GM12891 (cell line): ENCODE data around the gene ZNF674.
"Not testable (repeated sequence)": the region's sequence is repeated elsewhere in the genome, so short reads cannot be mapped to it uniquely, and the experiment has no call there.

Experiments
- DNase-seq: peaks from one replicate; pipeline ENCODE4 v3.0.0; 2011; ENCODE audit warnings: low spot score; ENCODE audit not compliant: insufficient read length
- FAIRE-seq: peaks from 2 replicates; lab custom pipeline; 2011; peaks lifted over from hg19 to GRCh38; lab: Jason Lieb, UNC
- PAX5 ChIP-seq: IDR thresholded peaks from 2 replicates; pipeline ENCODE4 v1.6.1; 2011; ENCODE audit warnings: low read length, moderate library complexity, mild to moderate bottlenecking; ENCODE audit not compliant: insufficient read depth, severe bottlenecking
- POLR2A ChIP-seq: IDR thresholded peaks from 2 replicates; pipeline ENCODE4 v1.6.1; 2011; ENCODE audit warnings: low read depth, low read length, control low read depth
- POLR2AphosphoS5 ChIP-seq: IDR thresholded peaks from 2 replicates; pipeline ENCODE4 v1.6.1; 2011; ENCODE audit warnings: low read depth, low read length, control low read depth
- POU2F2 ChIP-seq: IDR thresholded peaks from 2 replicates; pipeline ENCODE4 v1.6.1; 2011; ENCODE audit warnings: low read depth, mild to moderate bottlenecking, control low read depth, low read length, moderate library complexity
- SPI1 ChIP-seq: IDR thresholded peaks from 2 replicates; pipeline ENCODE4 v1.6.1; 2011; ENCODE audit warnings: low read depth, low read length, control low read depth
- TAF1 ChIP-seq: IDR thresholded peaks from 2 replicates; pipeline ENCODE4 v1.6.1; 2011; ENCODE audit warnings: low read depth, low read length, control low read depth

ZNF674 gene

GRCh38 chrX:46569621-46570020 lies 24.4 kb upstream of the ZNF674 start:
- no peak for FAIRE-seq
- no peak for TF ChIP-seq TAF1
- no peak for TF ChIP-seq PAX5
- TF ChIP-seq POLR2A: no peak
- TF ChIP-seq POU2F2: no peak
- TF ChIP-seq SPI1: no peak
- no peak for TF ChIP-seq POLR2AphosphoS5
- no peak for DNase-seq

GRCh38 chrX:46567388-46567787 lies 22.2 kb upstream of the ZNF674 start:
- DNase-seq: no peak
- TF ChIP-seq TAF1 (no peak), PAX5 (no peak), POLR2AphosphoS5 (no peak), SPI1 (no peak), POLR2A (no peak)
- no peak for FAIRE-seq

- peak; percentile 35 for DNase-seq
- FAIRE-seq: peak; percentile 97
- TF ChIP-seq SPI1 (peak; percentile 81), PAX5 (no peak), POLR2A (no peak), POLR2AphosphoS5 (no peak), TAF1 (no peak), POU2F2 (no peak)
Observed at GRCh38 chrX:46561824-46562657, 16.8 kb upstream of the ZNF674 start.

GRCh38 chrX:46559062-46559461 lies 13.8 kb upstream of the ZNF674 start:
- no peak for TF ChIP-seq POLR2AphosphoS5
- no peak for TF ChIP-seq SPI1
- TF ChIP-seq PAX5: no peak
- no peak for TF ChIP-seq POU2F2
- no peak for TF ChIP-seq POLR2A
- no peak for TF ChIP-seq TAF1

GRCh38 chrX:46554942-46555341 lies 9.7 kb upstream of the ZNF674 start:
- TF ChIP-seq POU2F2: no peak
- no peak for TF ChIP-seq POLR2A
- TF ChIP-seq SPI1: no peak
- TF ChIP-seq TAF1: no peak
- TF ChIP-seq PAX5: no peak
- no peak for TF ChIP-seq POLR2AphosphoS5
- DNase-seq (no peak), FAIRE-seq (peak; percentile 55)

More at GRCh38 chrX:46559062-46559461, 13.8 kb upstream of the ZNF674 start:
- FAIRE-seq (no peak), DNase-seq (no peak)

GRCh38 chrX:46553935-46554334 lies 8.7 kb upstream of the ZNF674 start:
- no peak for TF ChIP-seq PAX5
- no peak for TF ChIP-seq POU2F2
- no peak for TF ChIP-seq POLR2AphosphoS5
- TF ChIP-seq SPI1: no peak
- no peak for TF ChIP-seq POLR2A
- TF ChIP-seq TAF1: no peak
- DNase-seq (no peak), FAIRE-seq (no peak)

- no peak for FAIRE-seq
- no peak for DNase-seq
- TF ChIP-seq POLR2AphosphoS5: no peak
- TF ChIP-seq POU2F2: no peak
- TF ChIP-seq PAX5: no peak
- no peak for TF ChIP-seq SPI1
- TF ChIP-seq TAF1: no peak
- TF ChIP-seq POLR2A: no peak
Observed at GRCh38 chrX:46551494-46552128, 6.4 kb upstream of the ZNF674 start.

GRCh38 chrX:46549914-46550313 lies 4.7 kb upstream of the ZNF674 start:
- no peak for FAIRE-seq
- no peak for DNase-seq
- TF ChIP-seq SPI1: no peak

- FAIRE-seq (no peak), DNase-seq (no peak)
- TF ChIP-seq PAX5 (no peak), SPI1 (no peak), POLR2A (no peak), POLR2AphosphoS5 (no peak), POU2F2 (no peak), TAF1 (no peak)
Observed at GRCh38 chrX:46547857-46548256, 2.6 kb upstream of the ZNF674 start.

- DNase-seq, FAIRE-seq: not testable (repeated sequence)
Observed at GRCh38 chrX:46544527-46544926, 694 bp downstream of the ZNF674 start.

GRCh38 chrX:46543441-46543840 lies 1.8 kb downstream of the ZNF674 start:
- TF ChIP-seq POLR2A (no peak), SPI1 (peak; percentile 52)
- no peak for DNase-seq
- no peak for FAIRE-seq
